Testis (tissue), 3 donors: ENCODE measurements around the gene PACSIN2. TPM values are rescaled to one million over a fixed set of nuclear protein-coding genes. Genes with fewer than 3 reads are reported as not detected.
A peak's percentile ranks its signal among the peaks of the same experiment; 100 is the strongest.

Experiments
- DNase-seq: peaks from one replicate; pipeline ENCODE4 v3.0.0-alpha.2; 2019
- H3K27ac ChIP-seq, 2 donors: fragments of 200-600 bp; sonication (generic); one replicate each; pipeline ENCODE4 v1.5.1; 2019
- H3K27me3 ChIP-seq: fragments of 200-600 bp; sonication (generic); one replicate; pipeline ENCODE4 v1.5.1; 2019
- H3K36me3 ChIP-seq: fragments of 200-600 bp; sonication (generic); one replicate; pipeline ENCODE4 v1.5.1; 2017; ENCODE audit warnings: low read depth; ENCODE audit errors: missing control alignments
- H3K4me1 ChIP-seq: fragments of 200-600 bp; sonication (generic); one replicate; pipeline ENCODE4 v1.5.1; 2019
- H3K4me3 ChIP-seq, 2 donors: fragments of 200-600 bp; sonication (generic); one replicate each; pipeline ENCODE4 v1.5.1; 2017 to 2019
- H3K9me3 ChIP-seq: fragments of 200-600 bp; sonication (generic); one replicate; pipeline ENCODE4 v1.5.1; 2017
- POLR2A ChIP-seq: fragments of 450-650 bp; IDR thresholded peaks from one replicate; pipeline ENCODE4 v1.6.1; 2017; ENCODE audit warnings: antibody characterized with exemption, mild to moderate bottlenecking, moderate library complexity
- WGBS, 2 donors: methylation state at CpG; one replicate each; pipeline ENCODE4 v1.1.5; 2018; 5-methylcytosine and 5-hydroxymethylcytosine counted together
- intact Hi-C: fragments of 100-400 bp; cut with DNase I; formaldehyde crosslinking; loops from one replicate; pipeline ENCODE4 v1.15.1; 2023; ENCODE audit warnings: low total_unique reads
- polyA plus RNA-seq: library from polyadenylated mRNA; stranded (reverse); fragments of 350-450 nt; fragmentation: Illumina TruSeq; extraction: RNeasy Lipid Tissue Mini Kit (QIAGEN cat#74804); gene quantifications from one replicate; pipeline ENCODE4 v1.2.3, GENCODE V29; 2014; ENCODE audit warnings: low read depth, low replicate concordance; ENCODE audit not compliant: insufficient read depth
- total RNA-seq, 2 donors: library from RNA; depleted of rRNA; stranded (reverse); fragments of >200 nt; gene quantifications; one replicate each; pipeline ENCODE4 v1.2.3, GENCODE V29; 2016
- TF ChIP-seq, protein P1 (sequence below), 3 experiments: fragments of 450-650 bp in 2 of 3; fragments of 200-600 bp in 1 of 3; sonication (generic) in 1 of 3; IDR thresholded peaks; one replicate each; pipeline ENCODE4 v1.5.1; 2016 to 2019; ENCODE audit warnings: antibody characterized with exemption in 3 of 3, mild to moderate bottlenecking in 2 of 3, moderate library complexity in 1 of 3

The PACSIN2 gene
- total and polyA plus RNA-seq, 3 donors from 2014 or later = 43.5 to 45.6 (median 43.6) TPM

DNA sequence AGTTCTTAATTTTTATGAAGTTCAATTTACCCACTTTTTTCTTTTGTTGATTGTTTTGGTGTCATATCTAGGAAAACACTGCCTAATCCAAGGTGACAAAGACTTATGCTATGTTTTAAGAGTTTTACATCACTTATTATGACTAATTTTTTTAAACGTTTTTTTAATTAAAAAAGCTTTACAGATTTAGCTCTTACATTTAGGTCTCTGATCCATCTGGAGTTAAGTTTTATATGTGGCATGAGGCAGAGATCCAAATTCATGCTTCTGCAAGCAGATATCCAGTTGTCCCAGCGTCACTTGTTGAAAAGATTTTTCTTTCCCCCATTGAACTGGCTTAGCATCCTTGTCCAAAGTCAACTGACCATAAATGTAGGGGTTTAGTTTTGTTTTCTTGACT, 72.6 kb downstream of the PACSIN2 start:
- TF ChIP-seq POLR2A = no peak
- no peaks in the 10 kb centered on the region for H3K9me3 ChIP-seq
- no peaks in the 10 kb centered on the region for H3K27me3 ChIP-seq
- 70% methylated on average over 2 of the region's 2 CpGs for WGBS, 2 donors
- intact Hi-C loops = no loop called here
- no peak overlapping the region for H3K4me3 ChIP-seq
- H3K27ac ChIP-seq = no peak overlapping the region
- H3K4me1 ChIP-seq = peaks cover 45% of the 10 kb centered on the region
- H3K36me3 ChIP-seq = no peaks in the 10 kb centered on the region
- DNase-seq = no peak

DNA sequence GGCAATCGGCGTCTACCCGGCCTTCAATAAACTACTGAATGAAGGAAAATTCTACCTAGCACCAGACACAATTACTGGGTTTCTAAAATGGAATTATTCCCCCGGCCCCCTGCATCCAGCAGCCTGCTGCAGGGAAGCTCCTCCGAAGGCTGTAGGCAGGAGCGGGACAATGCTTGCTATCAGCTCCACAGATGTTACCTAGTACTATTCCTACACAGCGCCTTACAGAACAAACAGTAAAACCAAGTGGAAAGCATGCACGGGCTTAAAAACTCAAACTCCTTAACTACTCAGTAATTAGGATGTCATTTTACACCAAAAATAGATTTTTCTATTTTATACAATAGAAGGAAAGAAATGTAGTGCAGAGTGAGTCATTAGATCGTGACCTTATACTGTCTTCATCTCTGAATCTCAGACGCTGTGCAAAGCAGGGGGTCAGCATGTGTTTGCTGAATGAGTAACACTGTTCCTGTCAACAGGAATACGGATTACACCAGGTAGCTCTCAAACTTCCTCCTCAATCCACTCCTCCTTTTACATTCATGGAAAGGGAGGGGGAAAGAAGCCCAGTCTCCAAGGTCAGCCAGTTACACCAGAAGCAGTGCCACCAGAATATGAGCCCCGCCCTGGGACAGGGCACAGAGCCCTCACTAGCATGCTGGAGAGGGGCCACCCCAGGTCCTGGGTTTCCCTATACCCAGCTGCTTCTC, 74.9 kb downstream of the PACSIN2 start:
- 59 to 61% methylated on average over 12 of the region's 12 CpGs for WGBS, 2 donors
- intact Hi-C loops = no loop called here
- H3K4me1 ChIP-seq = peaks cover 47% of the 10 kb centered on the region

DNA sequence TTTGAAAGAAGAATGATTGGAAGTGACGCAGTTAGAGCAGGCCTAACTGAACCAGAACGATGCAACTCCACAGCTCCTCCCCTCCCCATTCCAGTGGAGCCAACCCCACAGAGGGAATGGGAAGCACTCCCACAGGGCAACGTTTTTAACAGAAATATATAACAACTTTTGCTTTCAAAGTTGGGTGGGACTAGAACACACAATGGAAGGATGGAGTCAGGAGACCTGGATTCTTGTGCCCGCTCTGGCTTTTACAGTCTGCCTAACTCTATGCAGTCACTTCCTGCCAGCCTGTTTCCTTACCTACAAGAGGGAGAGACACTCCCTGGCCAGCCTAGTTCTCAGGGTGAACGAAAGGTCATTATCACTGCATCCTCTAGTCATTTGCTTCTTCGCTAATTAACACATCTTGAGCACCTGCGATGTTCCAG, 75.5 kb downstream of the PACSIN2 start:
- H3K4me1 ChIP-seq = peaks cover 52% of the 10 kb centered on the region
- H3K4me3 ChIP-seq = no peak overlapping the region
- peak overlapping the region in 1 of 2 donors; percentile 7 for H3K27ac ChIP-seq
- no peak for DNase-seq
- WGBS, 2 donors = 61 to 67% methylated on average over 7 of the region's 7 CpGs
- TF ChIP-seq, protein P1, sequence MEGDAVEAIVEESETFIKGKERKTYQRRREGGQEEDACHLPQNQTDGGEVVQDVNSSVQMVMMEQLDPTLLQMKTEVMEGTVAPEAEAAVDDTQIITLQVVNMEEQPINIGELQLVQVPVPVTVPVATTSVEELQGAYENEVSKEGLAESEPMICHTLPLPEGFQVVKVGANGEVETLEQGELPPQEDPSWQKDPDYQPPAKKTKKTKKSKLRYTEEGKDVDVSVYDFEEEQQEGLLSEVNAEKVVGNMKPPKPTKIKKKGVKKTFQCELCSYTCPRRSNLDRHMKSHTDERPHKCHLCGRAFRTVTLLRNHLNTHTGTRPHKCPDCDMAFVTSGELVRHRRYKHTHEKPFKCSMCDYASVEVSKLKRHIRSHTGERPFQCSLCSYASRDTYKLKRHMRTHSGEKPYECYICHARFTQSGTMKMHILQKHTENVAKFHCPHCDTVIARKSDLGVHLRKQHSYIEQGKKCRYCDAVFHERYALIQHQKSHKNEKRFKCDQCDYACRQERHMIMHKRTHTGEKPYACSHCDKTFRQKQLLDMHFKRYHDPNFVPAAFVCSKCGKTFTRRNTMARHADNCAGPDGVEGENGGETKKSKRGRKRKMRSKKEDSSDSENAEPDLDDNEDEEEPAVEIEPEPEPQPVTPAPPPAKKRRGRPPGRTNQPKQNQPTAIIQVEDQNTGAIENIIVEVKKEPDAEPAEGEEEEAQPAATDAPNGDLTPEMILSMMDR (IDR thresholded peaks at IDR 0.05) = no peak
- no peak for TF ChIP-seq POLR2A
- H3K27me3 ChIP-seq = no peaks in the 10 kb centered on the region
- intact Hi-C loops = no loop called here
- no peaks in the 10 kb centered on the region for H3K36me3 ChIP-seq
- no peaks in the 10 kb centered on the region for H3K9me3 ChIP-seq

More for the DNA sequence above, 74.9 kb downstream of the PACSIN2 start:
- DNase-seq = no peak
- Histone ChIP-seq H3K36me3 (no peaks in the 10 kb centered on the region), H3K9me3 (no peaks in the 10 kb centered on the region), H3K4me3 (no peak overlapping the region), H3K27me3 (no peaks in the 10 kb centered on the region), H3K27ac (peak overlapping the region in 1 of 2 donors; percentile 6)
- TF ChIP-seq POLR2A = no peak
- TF ChIP-seq, protein P1 (IDR thresholded peaks at IDR 0.05) = no peak

DNA sequence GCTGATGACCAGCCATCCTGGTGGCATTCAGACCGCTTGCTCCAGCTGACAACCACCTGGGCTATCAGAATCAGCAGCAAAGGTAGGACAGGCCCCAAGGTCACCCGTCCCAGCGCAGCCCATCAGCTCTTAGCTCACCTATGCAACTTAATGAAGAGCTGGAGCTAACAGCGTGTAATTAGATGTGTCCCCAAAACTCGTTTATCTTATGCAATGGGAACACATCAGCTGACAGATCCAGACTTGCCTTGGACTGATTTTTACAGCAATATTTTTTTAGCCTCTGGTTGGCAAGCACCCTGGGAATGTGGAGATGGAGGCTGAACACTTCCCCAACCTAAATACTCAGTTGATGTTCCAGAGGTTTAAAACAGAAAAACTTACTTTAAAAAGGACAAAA, 76.0 kb downstream of the PACSIN2 start:
- Histone ChIP-seq H3K4me1 (peaks cover 53% of the 10 kb centered on the region), H3K27me3 (no peaks in the 10 kb centered on the region), H3K36me3 (no peaks in the 10 kb centered on the region), H3K9me3 (no peaks in the 10 kb centered on the region), H3K27ac (peak overlapping the region in 1 of 2 donors; percentile 7), H3K4me3 (no peak overlapping the region)
- 78 to 79% methylated on average over 5 of the region's 5 CpGs for WGBS, 2 donors
- TF ChIP-seq POLR2A = no peak
- TF ChIP-seq, protein P1 (IDR thresholded peaks at IDR 0.05) = no peak
- intact Hi-C loops = no loop called here
- DNase-seq = no peak

DNA sequence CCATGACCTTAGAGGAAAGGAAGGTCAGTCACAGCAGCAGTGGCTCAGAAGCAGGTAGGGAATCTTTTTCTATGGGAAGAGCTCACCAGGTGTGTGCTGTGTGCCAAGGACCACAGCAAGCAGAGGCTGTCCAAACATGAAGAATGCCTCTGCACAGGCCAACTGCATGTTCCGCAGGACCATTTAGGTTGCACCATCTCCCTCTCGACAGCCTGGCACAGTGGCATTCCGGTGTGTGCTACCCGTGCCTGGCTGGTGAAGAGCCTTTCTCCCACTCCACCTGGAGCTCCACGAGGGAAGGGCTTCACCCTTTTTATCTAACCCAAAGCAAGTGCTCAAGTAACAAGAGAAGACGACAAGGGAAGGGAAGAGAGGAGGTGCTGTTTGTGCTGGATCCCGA, 76.5 kb downstream of the PACSIN2 start:
- TF ChIP-seq POLR2A = no peak
- TF ChIP-seq, protein P1 (IDR thresholded peaks at IDR 0.05) = no peak
- Histone ChIP-seq H3K27me3 (no peaks in the 10 kb centered on the region), H3K36me3 (no peaks in the 10 kb centered on the region), H3K4me3 (no peak overlapping the region), H3K9me3 (no peaks in the 10 kb centered on the region), H3K4me1 (peaks cover 49% of the 10 kb centered on the region), H3K27ac (no peak overlapping the region)
- WGBS, 2 donors = 89 to 93% methylated on average over 7 of the region's 7 CpGs
- intact Hi-C loops = no loop called here
- DNase-seq = no peak
